Fibroblast of peridontal ligament (primary cell): ENCODE measurements around the gene PPFIA3.
"Not testable (repeated sequence)": the region's sequence is repeated elsewhere in the genome, so short reads cannot be mapped to it uniquely, and the experiment has no call there.

Experiments used
- DNase-seq: peaks from one replicate; pipeline ENCODE4 v3.0.0-alpha.2; 2010; ENCODE audit errors: extremely low read depth

Gene PPFIA3

DNA sequence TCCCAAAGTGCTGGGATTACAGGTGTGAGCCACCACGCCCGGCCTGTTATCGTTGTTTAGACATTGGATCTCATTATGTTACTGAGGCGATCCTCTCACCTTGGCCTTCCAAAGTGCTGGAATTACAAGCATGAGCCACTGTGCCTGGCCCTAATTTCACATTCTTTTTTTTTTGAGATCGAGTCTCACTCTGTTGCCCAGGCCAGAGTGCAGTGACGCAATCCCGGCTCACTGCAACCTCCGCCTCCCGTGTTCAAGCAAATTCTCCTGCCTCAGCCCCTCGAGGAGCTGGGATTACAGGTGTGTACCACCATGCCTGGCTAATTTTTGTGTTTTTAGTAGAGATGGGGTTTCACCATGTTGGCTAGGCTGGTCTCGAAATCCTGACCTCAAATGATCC is 3.9 kb downstream of the PPFIA3 start:
- DNase-seq = not testable (repeated sequence)

DNA sequence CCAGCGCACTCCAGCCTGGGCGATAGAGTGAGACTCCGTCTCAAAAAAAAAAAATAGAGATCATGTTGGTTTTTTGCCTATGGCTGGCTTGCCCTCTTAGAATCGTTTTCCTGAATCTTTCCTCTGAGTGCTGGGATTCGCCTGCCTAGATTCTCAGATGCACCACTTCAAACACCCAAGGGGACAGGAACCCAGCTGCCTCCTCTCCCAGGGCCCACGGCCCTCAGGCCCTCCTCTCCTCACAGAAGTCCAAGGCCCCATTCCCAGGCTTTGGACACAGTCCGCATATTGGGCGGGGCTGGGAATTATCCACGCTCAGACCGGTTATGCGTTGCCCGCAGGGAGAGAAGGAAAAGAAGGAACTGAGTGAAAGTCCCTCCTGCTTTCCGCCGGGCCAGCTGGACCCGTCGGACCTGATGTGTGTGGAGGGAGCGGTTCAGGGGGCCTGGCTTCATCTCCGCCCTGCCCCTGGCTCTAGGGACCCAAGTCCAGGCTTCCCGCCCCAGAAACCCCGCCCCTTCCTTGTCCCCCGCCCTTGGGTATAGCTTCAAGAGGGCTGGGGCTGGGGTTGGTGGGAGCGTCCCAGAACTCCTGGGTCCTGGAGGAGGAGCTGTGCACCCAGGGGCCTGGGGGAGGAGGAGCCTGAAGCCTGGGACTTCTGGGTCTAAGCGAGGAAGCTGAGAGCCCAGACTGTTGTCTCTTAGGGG is 5.8 kb downstream of the PPFIA3 start:
- no peak for DNase-seq

DNA sequence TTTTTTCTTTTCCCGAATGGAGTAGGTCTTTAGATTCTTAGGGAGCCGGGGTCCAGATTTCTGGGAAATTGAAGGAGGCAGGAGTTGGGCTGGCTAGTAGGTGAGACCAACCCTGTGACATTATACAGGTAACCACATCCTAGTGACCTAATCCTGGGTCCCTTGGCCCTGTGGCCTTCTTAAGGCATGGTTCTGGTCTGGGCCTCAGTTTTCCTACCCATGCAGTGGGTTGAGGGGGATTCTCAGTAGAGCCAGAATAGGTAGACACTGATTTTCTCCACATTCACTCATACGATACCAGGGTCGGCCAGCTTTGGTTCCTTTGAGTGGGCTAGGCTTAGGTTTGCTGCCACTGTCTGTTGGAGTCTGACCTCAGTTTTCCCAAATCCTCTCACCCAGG is 7.2 kb downstream of the PPFIA3 start:
- DNase-seq = no peak

DNA sequence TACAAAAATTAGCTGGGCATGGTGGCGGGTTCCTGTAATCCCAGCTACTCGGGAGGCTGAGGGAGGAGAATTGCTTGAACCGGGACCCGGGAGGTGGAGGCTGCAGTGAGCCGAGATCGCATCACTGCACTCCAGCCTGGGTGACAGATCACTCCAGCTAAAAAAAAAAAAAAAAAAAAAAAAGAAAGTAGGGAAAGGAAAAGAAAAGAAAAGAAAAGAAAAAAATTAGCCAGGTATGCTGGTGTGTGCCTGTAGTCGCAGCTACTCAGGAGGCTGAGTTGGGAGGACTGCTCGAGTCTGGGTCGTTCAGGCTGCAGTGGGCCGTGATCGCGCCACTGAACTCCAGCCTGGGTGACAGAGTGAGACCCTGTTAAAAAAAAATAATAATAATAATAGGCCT is 7.9 kb downstream of the PPFIA3 start:
- not testable (repeated sequence) for DNase-seq

DNA sequence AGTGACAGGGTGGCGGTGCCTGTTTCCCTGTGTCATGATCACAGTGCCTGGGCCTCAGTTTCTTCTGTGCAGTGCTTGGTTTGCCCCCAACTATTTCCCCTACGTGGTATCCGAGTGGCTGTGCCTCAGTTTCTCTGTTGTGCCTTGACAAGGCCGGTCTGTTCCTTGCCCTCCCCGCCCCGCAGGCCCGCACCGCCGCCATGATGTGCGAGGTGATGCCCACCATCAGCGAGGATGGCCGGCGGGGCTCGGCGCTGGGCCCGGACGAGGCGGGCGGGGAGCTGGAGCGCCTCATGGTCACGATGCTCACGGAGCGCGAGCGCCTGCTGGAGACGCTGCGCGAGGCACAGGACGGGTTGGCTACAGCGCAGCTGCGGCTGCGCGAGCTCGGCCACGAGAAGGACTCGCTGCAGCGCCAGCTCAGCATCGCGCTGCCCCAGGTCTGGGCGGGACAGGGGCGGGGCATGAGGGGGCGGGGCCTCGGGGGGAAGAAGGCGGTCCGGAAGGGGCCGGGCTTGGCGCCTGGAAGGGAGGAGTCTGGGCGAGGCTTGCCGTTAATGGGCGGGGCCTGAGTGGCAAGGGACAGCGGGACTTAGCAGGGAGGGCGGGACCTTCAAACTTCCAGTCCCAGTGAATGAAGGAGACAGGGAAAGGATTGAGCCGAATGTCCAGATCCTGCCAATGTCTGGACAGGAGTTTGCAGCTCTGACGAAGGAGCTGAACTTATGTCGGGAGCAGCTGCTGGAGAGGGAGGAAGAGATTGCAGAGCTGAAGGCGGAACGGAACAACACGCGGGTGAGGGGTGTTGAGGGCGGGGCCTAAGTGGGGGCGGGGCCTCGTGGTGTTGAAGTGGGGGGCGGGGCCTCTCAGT is 8.6 kb downstream of the PPFIA3 start:
- peak; percentile 94 for DNase-seq

DNA sequence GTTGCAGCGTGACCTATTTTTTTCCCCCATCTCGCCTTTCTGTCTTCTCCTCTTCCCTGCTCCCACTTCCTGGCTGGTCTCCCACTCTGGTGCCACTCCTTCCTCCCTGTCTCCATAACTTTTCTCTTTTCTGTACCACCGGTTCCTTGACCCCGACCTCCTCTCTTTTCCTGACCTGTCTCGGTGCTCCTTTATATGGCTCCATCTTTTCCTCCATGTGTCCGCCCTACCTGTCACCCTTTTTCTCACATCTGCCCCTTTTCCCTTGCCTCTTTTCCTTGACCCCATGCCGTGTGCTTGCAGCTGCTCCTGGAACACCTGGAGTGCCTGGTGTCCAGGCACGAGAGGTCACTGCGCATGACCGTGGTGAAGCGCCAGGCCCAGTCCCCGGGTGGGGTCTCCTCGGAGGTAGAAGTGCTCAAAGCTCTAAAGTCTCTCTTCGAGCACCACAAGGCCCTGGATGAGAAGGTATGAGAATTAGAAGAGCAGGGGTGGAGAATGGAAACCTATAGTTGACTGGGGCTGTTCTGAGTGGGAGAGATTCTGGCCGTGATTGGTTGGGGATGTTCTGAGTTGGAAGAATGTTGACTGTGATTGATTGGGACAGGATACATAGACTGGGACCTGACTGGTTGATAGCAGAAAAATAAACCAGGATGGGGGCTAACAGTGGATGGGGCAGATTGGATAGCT is 9.3 kb downstream of the PPFIA3 start:
- DNase-seq = no peak

DNA sequence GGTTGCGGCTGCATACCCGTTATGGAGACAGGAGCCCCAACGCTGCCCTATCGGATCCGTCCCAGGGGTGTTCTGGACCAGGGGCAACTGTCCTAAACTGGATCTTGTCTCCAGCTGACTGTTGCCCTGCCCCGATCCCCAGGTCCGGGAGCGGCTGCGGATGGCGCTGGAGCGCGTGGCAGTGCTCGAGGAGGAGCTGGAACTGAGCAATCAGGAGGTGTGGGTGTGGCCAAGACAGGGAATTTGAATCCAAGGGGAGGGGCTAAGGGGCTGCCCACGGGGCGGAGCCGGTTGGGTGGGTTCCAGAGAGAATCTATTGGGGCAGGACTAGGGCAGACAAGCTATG is 9.9 kb downstream of the PPFIA3 start:
- DNase-seq = no peak

DNA sequence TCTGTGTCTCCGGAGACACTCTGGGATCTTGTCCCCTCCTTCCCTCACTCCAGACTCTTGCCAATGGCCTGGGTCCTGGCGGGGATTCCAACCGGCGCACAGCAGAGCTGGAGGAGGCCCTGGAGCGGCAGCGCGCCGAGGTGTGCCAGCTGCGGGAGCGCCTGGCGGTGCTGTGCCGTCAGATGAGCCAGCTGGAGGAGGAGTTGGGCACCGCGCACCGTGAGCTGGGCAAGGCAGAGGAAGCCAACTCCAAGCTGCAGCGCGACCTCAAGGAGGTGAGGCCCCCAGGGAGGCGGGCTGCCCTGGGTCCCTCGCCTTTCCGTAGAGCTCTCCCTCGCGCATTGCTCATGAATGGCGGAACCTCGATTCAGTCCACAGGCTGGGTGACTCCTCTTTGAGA is 11.0 kb downstream of the PPFIA3 start:
- DNase-seq = no peak

DNA sequence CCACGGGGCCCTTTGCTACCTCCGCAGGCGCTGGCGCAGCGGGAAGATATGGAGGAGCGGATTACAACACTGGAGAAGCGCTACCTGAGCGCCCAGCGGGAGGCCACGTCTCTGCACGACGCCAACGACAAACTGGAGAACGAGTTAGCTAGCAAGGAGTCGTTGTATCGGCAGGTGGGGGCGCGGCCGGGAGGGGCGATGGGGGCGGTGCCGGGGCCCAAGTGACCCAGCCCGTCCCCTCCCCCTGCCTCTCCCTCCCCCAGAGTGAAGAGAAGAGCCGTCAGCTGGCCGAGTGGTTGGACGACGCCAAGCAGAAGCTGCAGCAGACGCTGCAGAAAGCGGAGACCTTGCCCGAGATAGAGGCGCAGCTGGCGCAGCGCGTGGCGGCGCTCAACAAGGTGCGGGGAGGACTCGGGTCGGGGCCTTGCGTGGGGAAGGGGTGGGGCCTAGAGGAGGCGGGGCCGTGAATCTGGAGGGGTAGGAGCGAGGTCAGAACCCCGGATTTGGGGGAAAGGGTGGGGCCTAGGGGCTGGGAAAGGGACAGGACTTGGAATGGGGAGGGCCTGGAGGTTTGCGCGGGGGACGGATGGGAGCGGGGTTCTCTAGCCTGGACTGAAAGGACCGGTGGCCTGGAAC is 13.7 kb downstream of the PPFIA3 start:
- no peak for DNase-seq

DNA sequence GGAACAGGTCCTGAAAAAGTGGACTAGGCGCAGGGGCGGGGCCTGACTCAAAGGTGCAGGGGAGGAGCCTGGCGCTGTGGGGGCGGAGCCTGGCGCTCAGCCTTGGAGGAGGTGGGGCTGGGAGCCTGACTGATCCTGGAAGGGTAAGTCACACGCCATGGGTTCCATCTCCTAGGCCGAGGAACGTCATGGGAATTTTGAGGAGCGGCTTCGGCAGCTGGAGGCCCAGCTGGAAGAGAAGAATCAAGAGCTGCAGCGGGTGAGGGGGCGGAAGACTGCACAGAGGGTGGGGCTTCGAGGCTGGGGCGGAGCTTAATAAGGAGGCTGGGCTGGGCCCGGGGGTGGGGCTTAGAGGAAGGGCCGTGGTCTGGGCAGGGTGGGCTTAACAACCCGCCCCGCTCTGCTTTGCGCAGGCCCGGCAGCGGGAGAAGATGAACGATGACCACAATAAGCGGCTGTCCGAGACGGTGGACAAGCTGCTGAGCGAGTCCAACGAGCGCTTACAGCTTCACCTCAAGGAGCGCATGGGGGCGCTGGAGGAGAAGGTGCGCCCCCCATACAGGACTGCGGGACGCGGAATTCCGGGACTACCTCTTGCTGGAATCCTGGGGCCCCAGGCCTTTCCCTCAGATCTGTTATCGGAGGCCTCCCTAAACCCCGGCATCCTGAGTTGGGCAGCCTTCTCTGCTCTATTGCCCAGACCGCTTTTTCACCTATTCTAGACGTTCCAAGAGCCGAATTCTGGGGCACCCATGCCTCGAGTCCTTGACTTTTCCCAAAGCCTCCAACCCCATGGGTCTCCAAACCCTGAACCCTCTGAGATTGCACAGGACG is 14.5 kb downstream of the PPFIA3 start:
- peak; percentile 36 for DNase-seq

DNA sequence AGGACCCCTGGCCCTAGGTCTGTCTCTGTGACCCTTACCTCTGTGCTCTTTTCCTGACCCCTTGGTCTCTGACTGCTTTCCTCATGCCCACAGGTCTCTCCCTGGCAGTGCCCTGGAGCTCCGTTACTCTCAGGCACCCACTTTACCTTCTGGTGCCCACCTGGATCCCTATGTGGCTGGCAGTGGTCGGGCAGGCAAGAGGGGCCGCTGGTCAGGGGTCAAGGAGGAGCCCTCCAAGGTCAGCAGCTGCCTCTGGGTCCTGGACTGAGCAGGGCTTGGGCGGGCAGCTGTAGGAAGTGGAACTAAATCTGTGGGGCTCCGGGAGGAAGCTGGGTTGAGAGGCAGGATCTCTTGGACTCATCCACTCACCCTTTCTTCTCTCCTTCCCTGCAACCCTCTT is 16.3 kb downstream of the PPFIA3 start:
- DNase-seq = no peak

DNA sequence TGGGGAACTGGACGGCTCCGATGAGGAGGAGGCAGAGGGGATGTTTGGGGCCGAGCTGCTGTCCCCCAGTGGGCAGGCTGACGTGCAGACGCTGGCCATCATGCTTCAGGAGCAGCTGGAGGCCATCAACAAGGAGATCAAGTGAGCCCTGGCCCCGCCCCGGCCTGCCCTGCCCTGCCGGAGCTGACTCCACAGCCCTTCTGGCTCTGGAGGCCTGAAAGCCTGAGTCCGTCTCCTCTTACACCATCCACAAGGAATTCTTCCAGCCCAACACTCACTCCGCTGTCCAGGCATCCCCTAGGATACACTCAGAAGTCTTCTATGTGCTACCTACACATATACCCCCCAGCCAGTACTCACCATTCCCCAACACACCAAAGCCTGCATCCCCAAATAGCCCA is 17.4 kb downstream of the PPFIA3 start:
- DNase-seq = no peak

DNA sequence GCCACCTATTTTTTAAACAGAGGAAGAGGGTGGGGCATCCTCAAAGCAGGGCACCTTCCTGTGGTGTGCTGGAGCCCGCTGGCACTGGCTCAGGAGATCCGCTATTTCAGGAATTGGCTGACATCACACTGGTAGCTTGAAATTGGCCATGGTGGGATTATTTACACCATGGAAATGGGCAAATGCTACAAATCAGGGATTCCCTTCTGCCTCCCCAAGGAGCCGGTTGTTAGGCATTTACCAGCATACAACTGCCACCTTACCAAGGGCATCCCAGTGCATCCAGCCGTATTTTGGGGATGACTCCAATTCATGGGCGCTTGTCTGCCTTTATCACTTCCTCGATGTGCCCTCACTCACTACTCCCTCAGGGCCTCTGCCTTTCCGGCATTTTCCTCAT is 21.6 kb downstream of the PPFIA3 start:
- DNase-seq = no peak

DNA sequence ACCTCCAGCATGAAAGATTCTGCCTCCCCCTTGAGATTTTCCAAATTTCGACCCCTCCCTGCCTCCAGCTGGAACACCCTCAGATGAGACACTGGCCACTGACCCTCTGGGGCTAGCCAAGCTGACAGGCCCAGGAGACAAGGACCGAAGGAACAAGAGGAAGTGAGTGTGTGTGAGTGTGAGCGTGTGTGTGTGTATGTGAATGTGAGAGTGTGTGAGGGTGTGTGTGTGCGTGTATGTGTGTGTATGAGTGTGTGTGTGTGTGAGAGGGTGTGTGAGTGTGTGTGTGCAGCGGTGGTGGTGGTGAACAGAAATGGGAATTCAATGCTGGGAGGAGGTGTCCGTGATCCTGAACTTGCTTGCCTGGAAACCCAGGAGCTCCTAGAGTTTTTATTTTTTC is 22.0 kb downstream of the PPFIA3 start:
- no peak for DNase-seq

DNA sequence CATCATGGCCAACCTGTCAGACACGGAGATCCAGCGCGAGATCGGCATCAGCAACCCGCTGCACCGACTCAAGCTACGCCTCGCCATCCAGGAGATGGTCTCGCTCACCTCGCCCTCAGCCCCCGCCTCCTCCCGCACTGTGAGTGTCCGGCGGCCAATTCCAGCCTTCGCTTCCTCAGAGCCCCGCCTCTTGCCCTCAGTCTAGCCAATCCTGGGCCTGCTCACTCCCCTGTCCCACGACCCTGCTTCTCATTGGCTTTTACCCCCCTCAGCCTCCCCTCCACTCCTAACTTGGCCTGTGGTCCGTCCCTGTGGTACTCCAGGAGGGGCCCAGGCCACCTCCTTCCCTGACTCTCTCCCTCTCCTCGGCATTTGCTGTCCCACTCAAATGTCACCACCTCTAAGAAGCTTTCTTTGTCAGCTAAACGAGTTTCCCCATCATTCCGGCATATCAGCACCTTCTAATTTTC is 23.6 kb downstream of the PPFIA3 start:
- DNase-seq = peak; percentile 85

DNA sequence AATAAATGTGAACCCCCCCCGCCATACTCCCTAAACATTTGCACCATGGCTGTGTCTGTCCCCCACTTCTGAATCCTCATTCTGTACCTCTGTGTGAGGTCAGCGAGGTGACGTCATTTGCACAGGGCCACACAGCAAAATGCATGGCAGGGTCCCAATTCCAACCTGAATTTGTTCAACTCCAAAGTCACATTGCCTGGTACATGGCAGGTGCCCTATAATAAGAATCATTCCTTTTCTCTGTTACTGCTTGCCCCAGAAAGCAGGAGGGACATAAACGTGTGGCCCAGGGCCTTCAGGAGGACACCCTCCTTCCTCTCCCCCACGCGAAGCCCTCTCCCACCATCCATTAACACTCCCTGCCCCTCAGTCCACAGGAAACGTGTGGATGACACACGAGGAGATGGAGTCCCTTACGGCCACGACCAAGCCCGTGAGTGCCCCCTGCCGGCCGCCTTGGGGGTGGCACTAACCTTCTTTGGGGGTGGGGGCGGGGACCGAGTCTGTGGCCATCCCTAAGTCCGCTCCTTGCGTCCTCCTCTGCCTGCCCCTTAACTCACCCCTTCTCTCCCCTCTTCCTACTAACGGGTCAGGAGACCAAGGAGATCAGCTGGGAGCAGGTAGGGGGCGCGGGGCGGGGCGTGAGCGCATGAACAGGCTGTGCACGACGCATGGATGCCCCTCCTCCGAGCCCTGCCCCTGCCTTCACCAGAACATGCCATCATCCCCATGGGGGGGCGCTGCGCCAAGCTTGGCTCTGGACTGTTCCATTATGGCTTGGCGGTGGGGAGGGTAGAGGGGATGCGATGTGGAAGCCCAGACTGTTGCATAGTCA is 26.4 kb downstream of the PPFIA3 start:
- DNase-seq = peak; percentile 77

DNA sequence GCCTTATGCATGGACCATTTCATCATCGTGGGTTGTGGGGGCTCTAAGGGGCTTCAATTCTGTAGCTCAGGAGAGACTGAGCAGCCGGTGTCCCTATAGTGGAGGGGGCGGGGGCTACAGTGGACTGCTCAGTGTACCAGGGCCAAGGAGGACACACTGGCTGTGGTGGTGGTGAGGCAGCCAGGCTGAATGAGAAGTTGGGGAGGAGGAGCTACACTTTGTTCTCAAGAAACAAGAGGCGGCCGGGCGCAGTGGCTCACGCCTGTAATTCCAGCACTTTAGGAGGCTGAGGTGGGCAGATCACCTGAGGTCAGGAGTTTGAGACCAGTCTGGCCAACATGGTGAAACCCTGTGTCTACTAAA is 27.0 kb downstream of the PPFIA3 start:
- not testable (repeated sequence) for DNase-seq

DNA sequence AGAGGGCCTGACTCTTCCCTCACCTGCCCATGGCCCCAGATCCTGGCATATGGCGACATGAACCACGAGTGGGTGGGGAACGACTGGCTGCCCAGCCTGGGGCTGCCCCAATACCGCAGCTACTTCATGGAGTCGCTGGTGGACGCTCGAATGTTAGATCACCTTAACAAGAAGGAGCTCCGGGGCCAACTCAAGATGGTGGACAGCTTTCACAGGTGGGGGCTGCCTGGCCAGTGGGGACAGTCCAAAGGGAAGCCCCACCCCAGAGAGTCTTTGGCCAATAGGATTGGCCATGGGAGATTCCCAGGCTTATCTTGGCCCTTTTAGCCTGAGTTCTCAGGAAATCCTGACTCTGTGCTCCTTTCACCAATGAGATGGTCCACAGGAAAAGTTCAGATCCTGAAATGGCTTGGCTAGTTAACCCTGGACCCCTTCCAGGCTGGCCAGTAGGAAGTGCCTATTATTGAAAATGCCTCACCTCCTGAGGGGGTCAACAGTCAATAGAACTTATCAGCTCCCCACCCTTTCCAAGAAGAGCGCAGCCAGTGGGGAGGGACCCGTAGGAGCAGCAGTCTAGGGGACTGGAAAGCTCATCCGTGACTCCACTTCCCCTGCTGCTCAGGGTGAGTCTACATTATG is 28.8 kb downstream of the PPFIA3 start:
- DNase-seq = no peak

DNA sequence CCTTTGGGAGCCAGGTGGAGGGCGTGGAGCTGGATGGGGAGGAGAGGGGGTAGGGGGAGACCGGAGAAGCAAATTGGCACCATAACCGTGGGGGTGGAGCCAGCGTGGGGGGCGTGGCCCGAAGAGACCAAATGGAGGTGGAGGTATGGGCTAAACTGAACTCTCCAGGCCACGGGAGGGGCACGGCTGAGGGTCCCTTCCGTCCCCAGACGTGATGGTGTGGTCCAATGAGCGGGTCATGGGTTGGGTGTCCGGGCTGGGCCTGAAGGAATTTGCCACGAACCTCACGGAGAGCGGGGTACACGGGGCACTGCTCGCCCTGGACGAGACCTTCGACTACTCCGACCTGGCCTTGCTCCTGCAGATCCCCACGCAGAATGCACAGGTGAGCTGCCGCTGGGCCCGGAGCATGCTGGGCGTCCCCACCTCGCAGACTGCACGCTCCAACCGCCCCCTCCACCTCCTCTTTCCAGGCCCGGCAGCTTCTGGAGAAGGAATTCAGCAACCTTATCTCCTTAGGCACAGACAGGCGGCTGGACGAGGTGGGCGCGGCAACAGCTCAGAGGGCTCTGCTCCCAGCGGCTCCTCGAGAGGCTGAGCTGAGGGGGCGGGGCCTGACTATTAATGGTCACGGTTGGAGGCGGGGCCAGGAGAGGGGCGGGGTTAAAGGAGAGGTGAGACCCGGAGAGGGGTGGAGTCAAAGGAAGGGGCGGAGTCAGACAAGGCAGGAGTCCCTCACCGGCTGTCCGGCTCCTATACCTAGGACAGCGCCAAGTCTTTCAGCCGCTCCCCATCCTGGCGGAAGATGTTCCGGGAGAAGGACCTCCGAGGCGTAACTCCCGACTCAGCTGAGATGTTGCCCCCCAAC is 29.7 kb downstream of the PPFIA3 start:
- DNase-seq = peak; percentile 84
